ENCODE data around the gene CYSLTR2. TPM values are rescaled to one million over a fixed set of nuclear protein-coding genes. Genes with fewer than 3 reads are reported as not detected.

Gene CYSLTR2
- total and polyA plus RNA-seq, 2 of the 8 experiments (the other 6 are each of a cell fraction or from before 2014, with no cell fraction given): not detected

GRCh38 chr13:48710160-48710559 lies 56.4 kb downstream of the CYSLTR2 start:
- H3K4ac ChIP-seq (replicated peaks; ENCODE audit: insufficient read length, low read depth, low read length): no peak overlapping the region
- H2BK15ac ChIP-seq (ENCODE audit: low read length): no peak overlapping the region
- no peak overlapping the region for H3K18ac ChIP-seq (ENCODE audit: extremely low read depth, low read length)
- H3K27ac ChIP-seq (ENCODE audit: low read depth, low read length): no peak overlapping the region
- H3K79me2 ChIP-seq (ENCODE audit: control insufficient read depth in 1 of 2, insufficient read depth in 2 of 2, low read length in 2 of 2): no peaks in the 10 kb centered on the region
- no peak overlapping the region for H4K5ac ChIP-seq (ENCODE audit: insufficient read length, low read depth, low read length)
- no peak overlapping the region for H3K56ac ChIP-seq (replicated peaks; ENCODE audit: insufficient read length, low read depth, low read length)
- no peaks in the 10 kb centered on the region for H3K23me2 ChIP-seq (ENCODE audit: low read depth, low read length)
- H3K4me1 ChIP-seq (replicated peaks in 1 of 4; ENCODE audit: control insufficient read depth in 3 of 4, insufficient read depth in 4 of 4, low read length in 3 of 4): peaks cover 0 to 4% (median 0%) of the 10 kb centered on the region in 4 experiments; a peak in 1 of 7 replicates
- no peak overlapping the region for H3K23ac ChIP-seq (ENCODE audit: insufficient read length)
- H2BK20ac ChIP-seq (ENCODE audit: low read length): no peak overlapping the region
- no peak overlapping the region for H3K4me3 ChIP-seq (ENCODE audit: extremely low read depth in 1 of 4, insufficient read depth in 2 of 4, low read depth in 3 of 4, low read length in 4 of 4)
- H3K9ac ChIP-seq (replicated peaks in 1 of 4; ENCODE audit: extremely low read depth in 1 of 4, low read depth in 3 of 4, low read length in 3 of 4): no peak overlapping the region
- no peak overlapping the region for H4K91ac ChIP-seq (replicated peaks; ENCODE audit: insufficient read length, low read length)
- H3K14ac ChIP-seq (ENCODE audit: insufficient read length): no peak overlapping the region
- WGBS, 2 experiments (ENCODE audit: extremely low coverage in 1 of 2, insufficient coverage in 1 of 2, insufficient read length in 1 of 2, insufficient replicate concordance in 2 of 2, low coverage in 1 of 2, low lambda C conversion rate in 2 of 2, missing lambda C conversion rate in 1 of 2): 94% methylated on average over 1 of the region's 1 CpG; no CpG with 5 or more reads in 1 of the 2 experiments
- H4K20me1 ChIP-seq (replicated peaks in 1 of 2; ENCODE audit: control insufficient read depth in 1 of 2, insufficient read depth in 2 of 2, low read length in 2 of 2): no peaks in the 10 kb centered on the region
- DNase-seq (ENCODE audit: low read depth in 1 of 2, low spot score in 2 of 2): no peak
- POLR2A ChIA-PET (ENCODE audit: partially characterized antibody): no interaction called here
- H3K9me3 ChIP-seq (ENCODE audit: insufficient read depth in 2 of 2, low read depth in 1 of 2, low read length in 1 of 2): peaks cover 17 to 23% of the 10 kb centered on the region in 2 experiments; a peak in 3 of 4 replicates
- no peak overlapping the region for H2BK12ac ChIP-seq (ENCODE audit: low read depth, low read length)
- no peak overlapping the region for H2BK120ac ChIP-seq (replicated peaks; ENCODE audit: low read depth, low read length)
- no peak overlapping the region for H4K8ac ChIP-seq (ENCODE audit: extremely low read depth, insufficient read depth, low read length)
- H3K36me3 ChIP-seq (ENCODE audit: control insufficient read depth in 2 of 4, insufficient read depth in 4 of 4, low read length in 3 of 4): no peaks in the 10 kb centered on the region
- CTCF ChIA-PET (ENCODE audit: partially characterized antibody): interaction anchor here (1.5 to 1.9 kb wide), 2 partner anchors 22 to 24 kb away, joined by 3 to 6 read pairs; no protein-coding TSS in a partner anchor
- FAIRE-seq: no peak
- H3K4me2 ChIP-seq (ENCODE audit: insufficient read depth in 1 of 2, low read depth in 2 of 2, low read length in 2 of 2): no peak overlapping the region
- H3K27me3 ChIP-seq (replicated peaks in 1 of 4; ENCODE audit: control insufficient read depth in 3 of 4, extremely low read depth in 1 of 4, insufficient read depth in 3 of 4, low read length in 3 of 4): no peaks in the 10 kb centered on the region
- H2BK5ac ChIP-seq (ENCODE audit: low read depth, low read length): no peak overlapping the region
- H3K79me1 ChIP-seq (ENCODE audit: low read depth, low read length): no peaks in the 10 kb centered on the region
- H2AK5ac ChIP-seq (ENCODE audit: low read depth, low read length): no peak overlapping the region
- no peak overlapping the region for H2AFZ ChIP-seq (ENCODE audit: low read length)
- TF ChIP-seq RXRA (IDR thresholded peaks at IDR 0.05; ENCODE audit: insufficient read depth, low read depth, low read length) (no peak), ATF2 (IDR thresholded peaks at IDR 0.05; ENCODE audit: low read length) (no peak), SP2 (IDR thresholded peaks at IDR 0.05; ENCODE audit: low read length) (no peak), POLR2AphosphoS5 (IDR thresholded peaks at IDR 0.05; ENCODE audit: low read depth, low read length) (no peak), CBX5 (IDR thresholded peaks at IDR 0.05; ENCODE audit: low read depth, low read length) (no peak), E2F6 (IDR thresholded peaks at IDR 0.05) (no peak), SIX5 (IDR thresholded peaks at IDR 0.05; ENCODE audit: low read depth, low read length) (no peak), EZH2 (IDR thresholded peaks at IDR 0.05; ENCODE audit: low read depth, low read length, severe bottlenecking) (no peak), FOSL1 (IDR thresholded peaks at IDR 0.05; ENCODE audit: insufficient read depth, low read depth, low read length) (no peak), JUND (IDR thresholded peaks at IDR 0.05; ENCODE audit: low read length) (no peak)
